ENCODE data around the gene UNCX. TPM values are rescaled to one million over a fixed set of nuclear protein-coding genes. Genes with fewer than 3 reads are reported as not detected.

The UNCX gene
- total and polyA plus RNA-seq, 2 of the 4 experiments (the other 2 are of a cell fraction): not detected

DNA sequence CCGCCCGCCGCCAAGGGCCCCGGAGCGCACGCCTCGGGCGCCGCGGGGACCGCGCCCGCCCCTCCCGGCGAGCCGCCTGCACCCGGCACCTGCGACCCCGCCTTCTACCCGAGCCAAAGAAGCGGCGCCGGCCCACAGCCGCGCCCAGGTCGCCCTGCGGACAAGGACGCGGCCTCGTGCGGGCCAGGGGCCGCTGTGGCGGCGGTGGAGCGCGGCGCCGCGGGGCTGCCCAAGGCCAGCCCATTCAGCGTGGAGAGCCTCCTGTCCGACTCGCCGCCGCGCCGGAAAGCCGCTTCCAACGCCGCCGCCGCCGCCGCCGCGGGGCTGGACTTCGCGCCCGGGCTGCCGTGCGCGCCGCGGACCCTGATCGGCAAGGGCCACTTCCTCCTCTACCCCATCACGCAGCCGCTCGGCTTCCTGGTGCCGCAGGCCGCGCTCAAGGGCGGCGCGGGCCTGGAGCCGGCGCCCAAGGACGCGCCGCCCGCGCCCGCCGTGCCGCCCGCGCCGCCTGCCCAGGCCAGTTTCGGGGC lies 3.5 kb downstream of the UNCX start:
- Histone ChIP-seq H3K4ac (ENCODE audit: low read depth, low read length) (no peak overlapping the region), H3K4me2 (ENCODE audit: low read depth, low read length) (no peak overlapping the region), H2BK120ac (ENCODE audit: low read depth, low read length) (no peak overlapping the region), H3K27me3 (ENCODE audit: control insufficient read depth, insufficient read depth, low read length) (peaks cover 89% of the 10 kb centered on the region), H4K8ac (ENCODE audit: low read depth in 2 of 2, low read length in 2 of 2) (no peak overlapping the region), H4K5ac (ENCODE audit: low read depth, low read length) (no peak overlapping the region), H3K4me3 (ENCODE audit: insufficient read depth, low read depth, low read length) (no peak overlapping the region), H3K18ac (ENCODE audit: low read depth, low read length) (no peak overlapping the region), H2BK15ac (ENCODE audit: low read depth, low read length) (no peak overlapping the region), H3K23ac (ENCODE audit: low read depth, low read length) (no peak overlapping the region), H3K14ac (replicated peaks; ENCODE audit: low read depth, low read length) (no peak overlapping the region), H2BK20ac (ENCODE audit: low read depth, low read length) (no peak overlapping the region), H3K9me1 (ENCODE audit: insufficient read depth, low read length) (no peaks in the 10 kb centered on the region), H2AK9ac (replicated peaks; ENCODE audit: low read depth, low read length, poor library complexity) (no peak overlapping the region), H3K79me1 (ENCODE audit: low read depth in 1 of 2, low read length in 2 of 2) (no peaks in the 10 kb centered on the region), H3K36me3 (ENCODE audit: control insufficient read depth, insufficient read depth, low read length) (no peaks in the 10 kb centered on the region), H3K56ac (ENCODE audit: extremely low read depth, insufficient read depth, low read length) (no peak overlapping the region), H2BK5ac (ENCODE audit: low read depth, low read length, poor library complexity, severe bottlenecking) (no peak overlapping the region), H4K91ac (ENCODE audit: insufficient read depth, low read depth, low read length) (no peak overlapping the region), H2AFZ (replicated peaks; ENCODE audit: low read length, poor library complexity) (no peak overlapping the region), H3K4me1 (ENCODE audit: control insufficient read depth, insufficient read depth, low read length) (no peaks in the 10 kb centered on the region), H2AK5ac (ENCODE audit: low read depth, low read length) (no peak overlapping the region), H3K27ac (ENCODE audit: insufficient read depth, low read length) (no peak overlapping the region), H4K20me1 (ENCODE audit: insufficient read depth, low read length) (peaks cover 14% of the 10 kb centered on the region; the same call in 1 of the 2 replicates), H3K9me3 (ENCODE audit: control insufficient read depth, insufficient read depth, low read length) (peaks cover 36% of the 10 kb centered on the region), H3K9ac (ENCODE audit: low read depth, low read length) (no peak overlapping the region)
- intact Hi-C loops (cut with micrococcal nuclease): no loop called here
- DNase-seq (no peak), ATAC-seq (ENCODE audit: low read depth) (no peak)
- WGBS, 2 experiments (ENCODE audit: extremely low coverage in 2 of 2, insufficient read length in 1 of 2): 1% methylated on average over 60 of the region's 87 CpGs; no CpG with 5 or more reads in 1 of the 2 experiments
- TF ChIP-seq CEBPB (IDR thresholded peaks at IDR 0.05; ENCODE audit: low read depth, low read length) (no peak), RFX5 (IDR thresholded peaks at IDR 0.05; ENCODE audit: low read depth, low read length) (no peak), POLR2A (IDR thresholded peaks at IDR 0.05; ENCODE audit: low read depth, low read length) (no peak), RAD21 (IDR thresholded peaks at IDR 0.05; ENCODE audit: low read length) (no peak), MAZ (IDR thresholded peaks at IDR 0.05; ENCODE audit: borderline replicate concordance, low read depth, low read length) (no peak), RCOR1 (IDR thresholded peaks at IDR 0.05; ENCODE audit: insufficient replicate concordance, low read length) (no peak), MAFK (IDR thresholded peaks at IDR 0.05; ENCODE audit: low read depth, low read length) (no peak), NFE2L2 (IDR thresholded peaks at IDR 0.05; ENCODE audit: low read depth, low read length) (no peak), MXI1 (IDR thresholded peaks at IDR 0.05; ENCODE audit: borderline replicate concordance, low read depth, low read length) (no peak), SMC3 (IDR thresholded peaks at IDR 0.05; ENCODE audit: low read depth, low read length) (no peak), BHLHE40 (IDR thresholded peaks at IDR 0.05; ENCODE audit: low read depth, low read length) (no peak), CHD1 (IDR thresholded peaks at IDR 0.05; ENCODE audit: low read depth, low read length) (no peak), FOS (IDR thresholded peaks at IDR 0.05; ENCODE audit: low read depth, low read length) (no peak)
- TF ChIP-seq, protein P1, sequence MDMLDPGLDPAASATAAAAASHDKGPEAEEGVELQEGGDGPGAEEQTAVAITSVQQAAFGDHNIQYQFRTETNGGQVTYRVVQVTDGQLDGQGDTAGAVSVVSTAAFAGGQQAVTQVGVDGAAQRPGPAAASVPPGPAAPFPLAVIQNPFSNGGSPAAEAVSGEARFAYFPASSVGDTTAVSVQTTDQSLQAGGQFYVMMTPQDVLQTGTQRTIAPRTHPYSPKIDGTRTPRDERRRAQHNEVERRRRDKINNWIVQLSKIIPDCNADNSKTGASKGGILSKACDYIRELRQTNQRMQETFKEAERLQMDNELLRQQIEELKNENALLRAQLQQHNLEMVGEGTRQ (IDR thresholded peaks at IDR 0.05; ENCODE audit: low read depth, low read length): no peak
- TF ChIP-seq, protein P2, sequence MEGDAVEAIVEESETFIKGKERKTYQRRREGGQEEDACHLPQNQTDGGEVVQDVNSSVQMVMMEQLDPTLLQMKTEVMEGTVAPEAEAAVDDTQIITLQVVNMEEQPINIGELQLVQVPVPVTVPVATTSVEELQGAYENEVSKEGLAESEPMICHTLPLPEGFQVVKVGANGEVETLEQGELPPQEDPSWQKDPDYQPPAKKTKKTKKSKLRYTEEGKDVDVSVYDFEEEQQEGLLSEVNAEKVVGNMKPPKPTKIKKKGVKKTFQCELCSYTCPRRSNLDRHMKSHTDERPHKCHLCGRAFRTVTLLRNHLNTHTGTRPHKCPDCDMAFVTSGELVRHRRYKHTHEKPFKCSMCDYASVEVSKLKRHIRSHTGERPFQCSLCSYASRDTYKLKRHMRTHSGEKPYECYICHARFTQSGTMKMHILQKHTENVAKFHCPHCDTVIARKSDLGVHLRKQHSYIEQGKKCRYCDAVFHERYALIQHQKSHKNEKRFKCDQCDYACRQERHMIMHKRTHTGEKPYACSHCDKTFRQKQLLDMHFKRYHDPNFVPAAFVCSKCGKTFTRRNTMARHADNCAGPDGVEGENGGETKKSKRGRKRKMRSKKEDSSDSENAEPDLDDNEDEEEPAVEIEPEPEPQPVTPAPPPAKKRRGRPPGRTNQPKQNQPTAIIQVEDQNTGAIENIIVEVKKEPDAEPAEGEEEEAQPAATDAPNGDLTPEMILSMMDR (conservative IDR thresholded peaks at IDR 0.05; ENCODE audit: low read depth, low read length): no peak
- TF ChIP-seq, protein P3, sequence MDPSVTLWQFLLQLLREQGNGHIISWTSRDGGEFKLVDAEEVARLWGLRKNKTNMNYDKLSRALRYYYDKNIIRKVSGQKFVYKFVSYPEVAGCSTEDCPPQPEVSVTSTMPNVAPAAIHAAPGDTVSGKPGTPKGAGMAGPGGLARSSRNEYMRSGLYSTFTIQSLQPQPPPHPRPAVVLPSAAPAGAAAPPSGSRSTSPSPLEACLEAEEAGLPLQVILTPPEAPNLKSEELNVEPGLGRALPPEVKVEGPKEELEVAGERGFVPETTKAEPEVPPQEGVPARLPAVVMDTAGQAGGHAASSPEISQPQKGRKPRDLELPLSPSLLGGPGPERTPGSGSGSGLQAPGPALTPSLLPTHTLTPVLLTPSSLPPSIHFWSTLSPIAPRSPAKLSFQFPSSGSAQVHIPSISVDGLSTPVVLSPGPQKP (IDR thresholded peaks at IDR 0.05; ENCODE audit: borderline replicate concordance, low read depth, low read length): no peak
- dilution Hi-C loops (cut with HindIII; ENCODE audit: low sequenced_read_pairs, unreplicated experiment): no loop called here
- no TSS peak for BruUV-seq (replicated peaks)
- POLR2A ChIA-PET (ENCODE audit: unreplicated experiment): no interaction called here
- CTCF ChIA-PET: no interaction called here
- in situ Hi-C loops (cut with MboI; ENCODE audit: low sequenced_read_pairs): no loop called here

Data from IMR-90 (cell line).